Ascending aorta (tissue), 2 donors: Measurements from ENCODE around the gene HIBCH. TPM values are rescaled to one million over a fixed set of nuclear protein-coding genes. Genes with fewer than 3 reads are reported as not detected.
"Not testable (repeated sequence)": the region's sequence is repeated elsewhere in the genome, so short reads cannot be mapped to it uniquely, and the experiment has no call there.

Experiments
- DNase-seq, 2 donors: peaks; one replicate each; pipeline ENCODE4 v3.0.0-alpha.2; 2019; ENCODE audit warnings: low spot score in 2 of 2
- H3K27ac ChIP-seq, 2 donors: fragments of 200-600 bp; sonication (generic); one replicate each; pipeline ENCODE4 v1.5.1; 2016 to 2017; ENCODE audit warnings: mild to moderate bottlenecking in 1 of 2
- H3K27me3 ChIP-seq: fragments of 200-600 bp; sonication (generic); one replicate; pipeline ENCODE4 v1.5.1; 2017
- H3K36me3 ChIP-seq, 2 donors: fragments of 200-600 bp; sonication (generic); one replicate each; pipeline ENCODE4 v1.5.1; 2016
- H3K4me1 ChIP-seq, 2 donors: fragments of 200-600 bp; sonication (generic); one replicate each; pipeline ENCODE4 v1.5.1; 2016 to 2017; ENCODE audit warnings: mild to moderate bottlenecking in 1 of 2
- H3K4me3 ChIP-seq, 2 donors: fragments of 200-600 bp; sonication (generic); one replicate each; pipeline ENCODE4 v1.5.1; 2016 to 2017; ENCODE audit warnings: mild to moderate bottlenecking in 1 of 2
- H3K9me3 ChIP-seq, 2 donors: fragments of 200-600 bp; sonication (generic); one replicate each; pipeline ENCODE4 v1.5.1; 2016
- intact Hi-C: fragments of 100-400 bp; cut with DNase I; formaldehyde crosslinking; loops from one replicate; pipeline ENCODE4 v1.15.1; 2023
- total RNA-seq: library from RNA; depleted of rRNA; stranded (reverse); fragments of >200 nt; gene quantifications from one replicate; pipeline ENCODE4 v1.1.0, GENCODE V29; 2016
- TF ChIP-seq, protein P1 (sequence below), 3 experiments: fragments of 200-600 bp in 2 of 3; fragments of 450-650 bp in 1 of 3; sonication (generic) in 2 of 3; IDR thresholded peaks; one replicate each; pipeline ENCODE4 v1.5.1; 2016 to 2019; ENCODE audit warnings: antibody characterized with exemption in 3 of 3, mild to moderate bottlenecking in 1 of 3, moderate library complexity in 1 of 3

The HIBCH gene
- total RNA-seq, 1 donor from 2014 or later: 3.7 TPM

DNA sequence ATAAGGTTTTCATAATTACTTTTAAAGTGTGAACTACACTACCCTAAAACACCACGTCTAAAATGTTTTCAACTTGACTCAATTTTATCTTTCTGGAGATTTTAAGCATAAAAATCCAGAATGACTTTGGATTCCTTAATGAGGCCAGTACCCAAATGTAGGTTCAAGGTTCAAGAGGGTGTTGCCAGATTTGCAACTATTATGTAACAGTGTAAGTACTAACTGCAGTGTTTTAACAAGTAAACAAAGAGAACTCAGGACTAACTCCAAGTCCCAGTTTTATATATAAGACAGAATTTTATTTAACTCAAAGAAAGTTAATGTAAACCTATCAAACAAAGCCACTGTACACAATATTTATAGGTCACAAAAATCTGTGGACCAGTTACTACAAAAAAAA lies 5.7 kb downstream of the HIBCH start:
- H3K36me3 ChIP-seq: peaks cover 8 to 26% of the 10 kb centered on the region in 2 donors
- H3K4me3 ChIP-seq: no peak overlapping the region
- intact Hi-C loops: loop anchor here (10.0 kb wide), 1 partner anchor 701 kb away; the partner anchor contains the start of gene STAT1
- H3K4me1 ChIP-seq: peaks cover 0 to 23% of the 10 kb centered on the region in 2 donors
- TF ChIP-seq, protein P1, sequence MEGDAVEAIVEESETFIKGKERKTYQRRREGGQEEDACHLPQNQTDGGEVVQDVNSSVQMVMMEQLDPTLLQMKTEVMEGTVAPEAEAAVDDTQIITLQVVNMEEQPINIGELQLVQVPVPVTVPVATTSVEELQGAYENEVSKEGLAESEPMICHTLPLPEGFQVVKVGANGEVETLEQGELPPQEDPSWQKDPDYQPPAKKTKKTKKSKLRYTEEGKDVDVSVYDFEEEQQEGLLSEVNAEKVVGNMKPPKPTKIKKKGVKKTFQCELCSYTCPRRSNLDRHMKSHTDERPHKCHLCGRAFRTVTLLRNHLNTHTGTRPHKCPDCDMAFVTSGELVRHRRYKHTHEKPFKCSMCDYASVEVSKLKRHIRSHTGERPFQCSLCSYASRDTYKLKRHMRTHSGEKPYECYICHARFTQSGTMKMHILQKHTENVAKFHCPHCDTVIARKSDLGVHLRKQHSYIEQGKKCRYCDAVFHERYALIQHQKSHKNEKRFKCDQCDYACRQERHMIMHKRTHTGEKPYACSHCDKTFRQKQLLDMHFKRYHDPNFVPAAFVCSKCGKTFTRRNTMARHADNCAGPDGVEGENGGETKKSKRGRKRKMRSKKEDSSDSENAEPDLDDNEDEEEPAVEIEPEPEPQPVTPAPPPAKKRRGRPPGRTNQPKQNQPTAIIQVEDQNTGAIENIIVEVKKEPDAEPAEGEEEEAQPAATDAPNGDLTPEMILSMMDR (IDR thresholded peaks at IDR 0.05): no peak
- DNase-seq: no peak
- H3K9me3 ChIP-seq: no peaks in the 10 kb centered on the region
- no peaks in the 10 kb centered on the region for H3K27me3 ChIP-seq
- no peak overlapping the region for H3K27ac ChIP-seq

DNA sequence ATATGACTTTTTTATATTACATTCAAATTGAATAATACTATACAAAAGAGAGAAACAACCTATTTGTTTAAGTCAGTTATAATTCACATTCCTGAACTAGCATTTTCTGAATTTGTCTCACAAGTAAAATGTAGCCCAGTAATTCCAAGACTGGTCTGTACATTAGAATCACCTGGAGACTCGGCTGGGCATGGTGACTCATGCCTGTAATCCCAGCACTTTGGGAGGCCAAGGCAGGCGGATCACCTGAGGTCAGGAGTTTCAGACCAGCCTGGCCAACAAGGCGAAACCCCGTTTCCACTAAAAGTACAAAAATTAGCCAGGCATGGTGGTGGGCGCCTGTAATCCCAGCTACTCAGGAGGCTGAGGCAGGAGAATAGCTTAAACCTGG lies 7.0 kb downstream of the HIBCH start:
- not testable (repeated sequence) for H3K4me3 ChIP-seq, H3K27me3 ChIP-seq, H3K9me3 ChIP-seq, DNase-seq, H3K27ac ChIP-seq
- Histone ChIP-seq H3K4me1 (peaks cover 0 to 21% of the 10 kb centered on the region in 2 donors), H3K36me3 (peaks cover 8 to 37% of the 10 kb centered on the region in 2 donors)
- intact Hi-C loops: loop anchor here (10.0 kb wide), 1 partner anchor 702 kb away; the partner anchor contains the start of gene STAT1

DNA sequence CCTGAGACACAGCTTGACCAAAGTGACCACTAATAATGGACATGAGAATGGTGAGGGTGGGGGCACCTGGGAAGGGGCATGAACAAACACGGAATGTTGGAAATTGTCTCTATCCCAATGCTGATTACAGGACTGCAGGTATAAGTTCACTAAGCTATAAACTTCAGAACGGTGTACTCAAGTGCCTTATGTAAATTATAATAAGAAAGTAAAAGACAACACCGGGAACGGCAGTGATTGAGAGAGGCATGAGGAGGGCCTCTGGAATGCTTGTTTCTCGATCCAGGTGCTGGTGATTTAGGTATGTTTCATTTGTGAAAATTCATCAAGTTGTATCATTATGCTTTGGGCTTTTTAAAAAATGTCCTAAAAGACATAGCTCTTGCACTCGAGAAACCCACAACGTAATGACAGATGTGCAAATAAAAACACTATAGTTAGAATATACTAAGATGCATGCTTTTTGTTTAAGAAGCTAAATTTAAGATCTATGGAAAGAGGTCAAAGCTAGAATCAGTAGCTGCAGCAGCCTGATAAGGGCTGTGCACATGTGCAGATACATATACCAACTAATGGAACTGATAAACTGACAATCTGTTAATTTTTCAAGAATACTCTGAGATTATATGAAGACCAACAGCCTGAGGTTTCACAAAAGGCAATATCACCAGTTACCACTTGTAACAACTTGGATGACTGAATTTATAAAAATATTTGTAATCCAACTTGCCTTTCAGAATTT lies 7.6 kb downstream of the HIBCH start:
- H3K27me3 ChIP-seq: no peaks in the 10 kb centered on the region
- TF ChIP-seq, protein P1 (IDR thresholded peaks at IDR 0.05): no peak
- intact Hi-C loops: loop anchor here (10.0 kb wide), 1 partner anchor 703 kb away; the partner anchor contains the start of gene STAT1
- no peak overlapping the region for H3K27ac ChIP-seq
- no peak for DNase-seq
- H3K36me3 ChIP-seq: peaks cover 8 to 41% of the 10 kb centered on the region in 2 donors
- peaks cover 0 to 25% of the 10 kb centered on the region in 2 donors for H3K4me1 ChIP-seq
- no peaks in the 10 kb centered on the region for H3K9me3 ChIP-seq
- no peak overlapping the region for H3K4me3 ChIP-seq

DNA sequence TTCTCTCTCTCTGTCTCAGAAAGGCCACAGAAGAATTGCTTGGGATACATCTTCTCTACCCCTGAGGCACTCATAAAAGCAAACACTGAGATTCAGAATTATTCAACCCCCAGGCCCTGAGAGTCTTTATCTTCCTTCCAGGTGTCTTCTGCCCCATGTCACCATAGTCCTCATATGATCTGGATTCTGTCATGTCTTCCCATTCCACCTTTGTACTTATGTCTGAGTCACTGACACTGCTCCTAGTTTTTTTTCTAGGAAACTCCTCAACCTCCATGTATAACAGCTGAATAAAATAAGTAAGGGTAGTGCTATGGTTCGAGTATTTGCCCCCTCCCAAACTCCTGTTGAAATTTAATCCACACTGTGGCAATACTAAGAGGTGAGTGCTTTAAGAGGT lies 11.6 kb downstream of the HIBCH start:
- H3K27me3 ChIP-seq: no peaks in the 10 kb centered on the region

DNA sequence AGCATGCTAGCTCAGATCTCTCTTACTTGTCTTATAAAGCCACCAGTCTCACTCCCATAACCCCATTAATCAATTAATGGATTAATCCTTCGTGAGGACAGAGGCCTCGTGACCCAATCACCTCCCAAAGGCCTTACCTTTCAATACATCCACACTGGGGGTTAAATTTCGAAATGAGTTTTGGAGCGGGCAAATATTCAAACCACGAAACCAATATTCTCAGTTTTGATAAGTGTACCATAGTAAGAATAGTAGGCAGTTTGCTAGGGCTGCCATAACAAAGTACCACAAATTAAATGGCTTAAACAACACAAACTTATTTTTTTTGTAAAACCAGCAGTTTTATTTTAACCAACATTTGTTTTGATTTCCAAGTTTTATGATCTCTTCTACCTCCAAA lies 15.2 kb downstream of the HIBCH start:
- Histone ChIP-seq H3K4me1 (peaks cover 0 to 9% of the 10 kb centered on the region in 2 donors), H3K27ac (no peak overlapping the region), H3K27me3 (no peaks in the 10 kb centered on the region), H3K9me3 (no peaks in the 10 kb centered on the region), H3K36me3 (peaks cover 4 to 43% of the 10 kb centered on the region in 2 donors), H3K4me3 (no peak overlapping the region)
- no peak for DNase-seq
- intact Hi-C loops: no loop called here
- TF ChIP-seq, protein P1 (IDR thresholded peaks at IDR 0.05): no peak

More for the DNA sequence above, 11.6 kb downstream of the HIBCH start:
- TF ChIP-seq, protein P1 (IDR thresholded peaks at IDR 0.05): no peak
- Histone ChIP-seq H3K27ac (no peak overlapping the region), H3K4me3 (no peak overlapping the region), H3K36me3 (peaks cover 8 to 48% of the 10 kb centered on the region in 2 donors), H3K4me1 (peaks cover 0 to 13% of the 10 kb centered on the region in 2 donors), H3K9me3 (no peaks in the 10 kb centered on the region)
- intact Hi-C loops: no loop called here
- no peak for DNase-seq

DNA sequence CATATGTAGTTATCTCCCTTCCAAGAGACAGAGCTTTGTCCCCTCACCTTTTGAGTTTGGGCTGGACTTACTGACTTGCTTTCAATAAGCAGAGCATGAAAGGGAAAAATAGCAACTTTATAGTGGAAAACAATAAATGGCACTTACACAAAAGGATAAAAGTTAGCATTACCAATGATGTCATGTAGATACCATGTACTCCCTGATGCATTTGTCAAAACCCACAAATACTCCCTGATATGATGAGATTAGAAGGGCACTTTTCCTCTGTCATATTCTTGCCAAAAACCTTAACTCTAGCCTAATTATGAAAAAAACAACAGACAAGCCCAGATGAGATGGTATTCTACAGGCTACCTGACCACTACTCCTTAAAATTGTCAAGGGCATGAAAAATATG lies 16.0 kb downstream of the HIBCH start:
- peaks cover 0 to 37% of the 10 kb centered on the region in 2 donors for H3K36me3 ChIP-seq
- H3K9me3 ChIP-seq: no peaks in the 10 kb centered on the region
- H3K27ac ChIP-seq: no peak overlapping the region
- intact Hi-C loops: no loop called here
- DNase-seq: no peak
- peaks cover 0 to 9% of the 10 kb centered on the region in 2 donors for H3K4me1 ChIP-seq
- TF ChIP-seq, protein P1 (IDR thresholded peaks at IDR 0.05): no peak
- no peak overlapping the region for H3K4me3 ChIP-seq
- no peaks in the 10 kb centered on the region for H3K27me3 ChIP-seq
